Measurements from ENCODE around the gene SLC2A6.

SLC2A6 gene

GRCh38 chr9:133458643-133459312, 20.1 kb downstream of the SLC2A6 start:
- Histone ChIP-seq H3K4me3 (ENCODE audit: low read depth, low read length) (peak overlapping the region; percentile 43), H3K9me3 (ENCODE audit: severe bottlenecking) (no peaks in the 10 kb centered on the region), H3K27me3 (ENCODE audit: insufficient read depth, low read depth, severe bottlenecking) (no peaks in the 10 kb centered on the region), H3K27ac (peak overlapping the region; percentile 4; the same call in 1 of the 2 replicates), H3K36me3 (peaks cover 5% of the 10 kb centered on the region)
- no peak for DNase-seq
- TF ChIP-seq CTCF (IDR thresholded peaks at IDR 0.05; ENCODE audit: low read depth, low read length): no peak

- H3K4me3 ChIP-seq (ENCODE audit: low read depth, low read length): no peak overlapping the region
- no peak for DNase-seq
- no peaks in the 10 kb centered on the region for H3K9me3 ChIP-seq (ENCODE audit: severe bottlenecking)
- TF ChIP-seq CTCF (IDR thresholded peaks at IDR 0.05; ENCODE audit: low read depth, low read length): no peak
- no peaks in the 10 kb centered on the region; the same call in 1 of the 2 replicates for H3K36me3 ChIP-seq
- no peak overlapping the region for H3K27ac ChIP-seq
- H3K27me3 ChIP-seq (ENCODE audit: insufficient read depth, low read depth, severe bottlenecking): no peaks in the 10 kb centered on the region
Measured at GRCh38 chr9:133457748-133458147, 21.2 kb downstream of the SLC2A6 start.

- Histone ChIP-seq H3K4me3 (ENCODE audit: low read depth, low read length) (no peak overlapping the region), H3K27ac (peak overlapping the region; percentile 47), H3K36me3 (no peaks in the 10 kb centered on the region; the same call in 1 of the 2 replicates), H3K9me3 (ENCODE audit: severe bottlenecking) (no peaks in the 10 kb centered on the region), H3K27me3 (ENCODE audit: insufficient read depth, low read depth, severe bottlenecking) (no peaks in the 10 kb centered on the region)
- TF ChIP-seq CTCF (IDR thresholded peaks at IDR 0.05; ENCODE audit: low read depth, low read length): no peak
- peak; percentile 49 for DNase-seq
Measured at GRCh38 chr9:133457233-133457632, 21.7 kb downstream of the SLC2A6 start.

GRCh38 chr9:133456409-133456808, 22.5 kb downstream of the SLC2A6 start:
- Histone ChIP-seq H3K27me3 (ENCODE audit: insufficient read depth, low read depth, severe bottlenecking) (no peaks in the 10 kb centered on the region), H3K4me3 (ENCODE audit: low read depth, low read length) (no peak overlapping the region), H3K9me3 (ENCODE audit: severe bottlenecking) (no peaks in the 10 kb centered on the region), H3K27ac (no peak overlapping the region), H3K36me3 (no peaks in the 10 kb centered on the region; the same call in 1 of the 2 replicates)
- DNase-seq: peak; percentile 28
- TF ChIP-seq CTCF (IDR thresholded peaks at IDR 0.05; ENCODE audit: low read depth, low read length): peak; percentile 37

- no peak for DNase-seq
Measured at GRCh38 chr9:133455936-133456335, 23.0 kb downstream of the SLC2A6 start.

More at GRCh38 chr9:133455936-133456335, 23.0 kb downstream of the SLC2A6 start:
- no peaks in the 10 kb centered on the region for H3K36me3 ChIP-seq
- TF ChIP-seq CTCF (IDR thresholded peaks at IDR 0.05; ENCODE audit: low read depth, low read length): no peak
- H3K27ac ChIP-seq: no peak overlapping the region
- H3K27me3 ChIP-seq (ENCODE audit: insufficient read depth, low read depth, severe bottlenecking): no peaks in the 10 kb centered on the region
- no peak overlapping the region for H3K4me3 ChIP-seq (ENCODE audit: low read depth, low read length)
- H3K9me3 ChIP-seq (ENCODE audit: severe bottlenecking): no peaks in the 10 kb centered on the region

All from WERI-Rb-1 (cell line).